CD4-positive, CD25-positive, alpha-beta regulatory T cell (primary cell): Measurements from ENCODE around the gene CBX6. TPM values are rescaled to one million over a fixed set of nuclear protein-coding genes. Genes with fewer than 3 reads are reported as not detected.

ENCODE experiments used
- ATAC-seq, 2 donors: fragments of 150-1000 bp; cut with Tn5 transposase; one replicate each; pipeline ENCODE4 v1.10.0; 2021; ENCODE audit warnings: low read depth in 2 of 2, moderate number of reproducible peaks in 2 of 2, moderate library complexity in 1 of 2
- DNase-seq, 3 donors: peaks; one replicate each; pipeline versions ENCODE4 v3.0.0 to v3.0.0-alpha.2; 2012 to 2022; ENCODE audit warnings: mixed read lengths in 1 of 3
- H3K27ac ChIP-seq: one replicate; pipeline ENCODE4 v1.7.0; 2013; ENCODE audit warnings: mild to moderate bottlenecking, low read length; ENCODE audit not compliant: insufficient read depth, poor library complexity, severe bottlenecking
- H3K27me3 ChIP-seq: one replicate; pipeline ENCODE4 v1.7.0; 2013; ENCODE audit warnings: low read length; ENCODE audit not compliant: control insufficient read depth, insufficient read depth
- H3K36me3 ChIP-seq: one replicate; pipeline ENCODE4 v1.7.0; 2013; ENCODE audit warnings: mild to moderate bottlenecking, low read length, moderate library complexity; ENCODE audit not compliant: control insufficient read depth, insufficient read depth
- H3K4me1 ChIP-seq: 2 replicates; pipeline ENCODE4 v1.7.0; 2013; ENCODE audit warnings: mild to moderate bottlenecking, low read length; ENCODE audit not compliant: insufficient read depth, control insufficient read depth, poor library complexity, severe bottlenecking
- H3K4me3 ChIP-seq: one replicate; pipeline ENCODE4 v1.7.0; 2013; ENCODE audit warnings: low read depth, mild to moderate bottlenecking, low read length, moderate library complexity
- H3K9me3 ChIP-seq, 2 experiments: 1 replicate in 1 of 2; 2 replicates in 1 of 2; pipeline ENCODE4 v1.7.0; 2013; ENCODE audit warnings: low read length in 2 of 2, mild to moderate bottlenecking in 1 of 2, moderate library complexity in 1 of 2; ENCODE audit not compliant: control insufficient read depth in 2 of 2
- H3K27ac Mint-ChIP-seq, 3 donors: one replicate each; pipeline ENCODE4 v1.8.0; 2020 to 2022; ENCODE audit warnings: mild to moderate bottlenecking in 3 of 3, mixed read lengths in 3 of 3, moderate library complexity in 2 of 3
- H3K27me3 Mint-ChIP-seq: one replicate; pipeline ENCODE4 v1.8.0; 2022; ENCODE audit warnings: mild to moderate bottlenecking, mixed read lengths
- H3K36me3 Mint-ChIP-seq: one replicate; pipeline ENCODE4 v1.8.0; 2020; ENCODE audit warnings: mixed read lengths
- H3K4me1 Mint-ChIP-seq, 4 donors: one replicate each; pipeline ENCODE4 v1.8.0; 2020 to 2022; ENCODE audit warnings: mixed read lengths in 4 of 4, mild to moderate bottlenecking in 1 of 4
- H3K4me3 Mint-ChIP-seq, 4 donors: one replicate each; pipeline ENCODE4 v1.8.0; 2020 to 2022; ENCODE audit warnings: mild to moderate bottlenecking in 4 of 4, mixed read lengths in 4 of 4, moderate library complexity in 3 of 4
- H3K9me3 Mint-ChIP-seq, 7 donors: one replicate each; pipeline ENCODE4 v1.8.0; 2020 to 2022; ENCODE audit warnings: mixed read lengths in 7 of 7, mild to moderate bottlenecking in 3 of 7, moderate library complexity in 2 of 7
- polyA plus RNA-seq, 4 donors: library from polyadenylated mRNA; unstranded; fragments of 300-500 nt; fragmentation: Illumina TruSeq; gene quantifications; one replicate each; pipeline ENCODE4 v1.2.3, GENCODE V29; 2021
- total RNA-seq: library from RNA; stranded (reverse); gene quantifications from one replicate; pipeline ENCODE4 v1.2.3, GENCODE V29; 2022

CBX6 gene
- 47.2 TPM for total RNA-seq
- polyA plus RNA-seq = 1 to 10 TPM; 4.1 to 5.7 (median 5.4) TPM

- H3K27me3 Mint-ChIP-seq = peaks cover 4% of the 10 kb centered on the region
- H3K4me1 Mint-ChIP-seq = peaks cover 13 to 58% (median 28%) of the 10 kb centered on the region in 4 donors
- peaks cover 55% of the 10 kb centered on the region for H3K4me1 ChIP-seq
- peak within 1 kb of the TSS; percentile 82 to 95 (median 93) for H3K27ac Mint-ChIP-seq
- peak within 1 kb of the TSS; percentile 77 for H3K27ac ChIP-seq
- no peaks in the 10 kb centered on the region for H3K9me3 ChIP-seq
- DNase-seq (peak; percentile 91 to 94 (median 93)), ATAC-seq (peak; percentile 75 to 79)
- no peaks in the 10 kb centered on the region for H3K9me3 Mint-ChIP-seq
- H3K36me3 ChIP-seq = peaks cover 10% of the 10 kb centered on the region
- peak within 1 kb of the TSS; percentile 89 to 98 (median 92) for H3K4me3 Mint-ChIP-seq
- no peaks in the 10 kb centered on the region for H3K27me3 ChIP-seq
- H3K36me3 Mint-ChIP-seq = no peaks in the 10 kb centered on the region
- H3K4me3 ChIP-seq = peak within 1 kb of the TSS; percentile 81
Observed at GRCh38 chr22:38872172-38872830, at the start of gene CBX6. Gene CBX6, minus strand, starts transcription at chr22:38872216. Its CDS starts 26 bp downstream, at chr22:38872190.

- Mint-ChIP-seq H3K36me3 (no peaks in the 10 kb centered on the region), H3K27me3 (peaks cover 40% of the 10 kb centered on the region), H3K4me1 (no peaks in the 10 kb centered on the region), H3K9me3 (peaks cover 0 to 2% (median 0%) of the 10 kb centered on the region in 7 donors), H3K4me3 (no peak overlapping the region), H3K27ac (no peak overlapping the region)
- Histone ChIP-seq H3K36me3 (no peaks in the 10 kb centered on the region), H3K4me3 (no peak overlapping the region), H3K9me3 (no peaks in the 10 kb centered on the region), H3K27me3 (peaks cover 21% of the 10 kb centered on the region), H3K4me1 (no peaks in the 10 kb centered on the region), H3K27ac (no peak overlapping the region)
- DNase-seq (no peak), ATAC-seq (no peak)
Observed at GRCh38 chr22:38921806-38922205, 49.8 kb upstream of the CBX6 start.

GRCh38 chr22:38921120-38921519 lies 49.1 kb upstream of the CBX6 start:
- H3K27ac Mint-ChIP-seq = no peak overlapping the region
- H3K27me3 Mint-ChIP-seq = peaks cover 44% of the 10 kb centered on the region
- Histone ChIP-seq H3K4me1 (no peaks in the 10 kb centered on the region), H3K36me3 (no peaks in the 10 kb centered on the region), H3K9me3 (no peaks in the 10 kb centered on the region), H3K27me3 (peaks cover 21% of the 10 kb centered on the region), H3K4me3 (no peak overlapping the region), H3K27ac (no peak overlapping the region)
- H3K9me3 Mint-ChIP-seq = peaks cover 0 to 2% (median 0%) of the 10 kb centered on the region in 7 donors
- no peak overlapping the region for H3K4me3 Mint-ChIP-seq
- DNase-seq (no peak), ATAC-seq (no peak)
- H3K36me3 Mint-ChIP-seq = no peaks in the 10 kb centered on the region
- no peaks in the 10 kb centered on the region for H3K4me1 Mint-ChIP-seq

- ATAC-seq (no peak), DNase-seq (no peak)
- Mint-ChIP-seq H3K4me3 (no peak overlapping the region), H3K27ac (no peak overlapping the region), H3K4me1 (no peaks in the 10 kb centered on the region), H3K9me3 (peaks cover 0 to 2% (median 0%) of the 10 kb centered on the region in 7 donors), H3K36me3 (no peaks in the 10 kb centered on the region), H3K27me3 (peaks cover 45% of the 10 kb centered on the region)
- no peak overlapping the region for H3K4me3 ChIP-seq
- no peaks in the 10 kb centered on the region for H3K4me1 ChIP-seq
- no peaks in the 10 kb centered on the region for H3K9me3 ChIP-seq
- H3K27ac ChIP-seq = no peak overlapping the region
- H3K36me3 ChIP-seq = no peaks in the 10 kb centered on the region
- H3K27me3 ChIP-seq = peaks cover 13% of the 10 kb centered on the region
Observed at GRCh38 chr22:38919631-38920190, 47.7 kb upstream of the CBX6 start.

GRCh38 chr22:38911434-38911833 lies 39.4 kb upstream of the CBX6 start:
- Histone ChIP-seq H3K27me3 (peaks cover 18% of the 10 kb centered on the region), H3K9me3 (no peaks in the 10 kb centered on the region), H3K36me3 (no peaks in the 10 kb centered on the region), H3K4me1 (no peaks in the 10 kb centered on the region), H3K4me3 (no peak overlapping the region), H3K27ac (no peak overlapping the region)
- Mint-ChIP-seq H3K27me3 (peaks cover 45% of the 10 kb centered on the region), H3K27ac (no peak overlapping the region), H3K4me3 (no peak overlapping the region), H3K4me1 (no peaks in the 10 kb centered on the region), H3K36me3 (peaks cover 3% of the 10 kb centered on the region), H3K9me3 (peaks cover 0 to 7% (median 0%) of the 10 kb centered on the region in 7 donors)
- DNase-seq (no peak), ATAC-seq (no peak)

GRCh38 chr22:38907767-38908166 lies 35.8 kb upstream of the CBX6 start:
- Mint-ChIP-seq H3K27me3 (peaks cover 34% of the 10 kb centered on the region), H3K9me3 (peaks cover 0 to 9% (median 0%) of the 10 kb centered on the region in 7 donors), H3K36me3 (peaks cover 3% of the 10 kb centered on the region), H3K27ac (no peak overlapping the region), H3K4me3 (no peak overlapping the region), H3K4me1 (no peaks in the 10 kb centered on the region)
- H3K36me3 ChIP-seq = no peaks in the 10 kb centered on the region
- H3K27me3 ChIP-seq = peaks cover 21% of the 10 kb centered on the region
- no peaks in the 10 kb centered on the region for H3K9me3 ChIP-seq
- ATAC-seq (no peak), DNase-seq (no peak)
- no peaks in the 10 kb centered on the region for H3K4me1 ChIP-seq
- H3K27ac ChIP-seq = no peak overlapping the region
- H3K4me3 ChIP-seq = no peak overlapping the region

- no peak overlapping the region for H3K27ac ChIP-seq
Observed at GRCh38 chr22:38906052-38906451, 34.0 kb upstream of the CBX6 start.

More at GRCh38 chr22:38906052-38906451, 34.0 kb upstream of the CBX6 start:
- ATAC-seq (no peak), DNase-seq (no peak)
- Histone ChIP-seq H3K4me1 (no peaks in the 10 kb centered on the region), H3K4me3 (no peak overlapping the region), H3K9me3 (no peaks in the 10 kb centered on the region), H3K27me3 (peaks cover 21% of the 10 kb centered on the region), H3K36me3 (no peaks in the 10 kb centered on the region)
- Mint-ChIP-seq H3K27ac (no peak overlapping the region), H3K27me3 (peaks cover 35% of the 10 kb centered on the region), H3K4me3 (no peak overlapping the region), H3K36me3 (peaks cover 3% of the 10 kb centered on the region), H3K4me1 (peaks cover 0 to 2% (median 1%) of the 10 kb centered on the region in 4 donors), H3K9me3 (peaks cover 0 to 9% (median 0%) of the 10 kb centered on the region in 7 donors)
